OCI-LY3 (cell line): ENCODE results near the gene GPX5.

Source experiments
- CTCF ChIP-seq: fragments of 200-600, 300-600 bp; sonication (generic); IDR thresholded peaks from 2 replicates; pipeline ENCODE4 v1.5.1; 2014; ENCODE audit warnings: antibody characterized with exemption, low read length, low read depth
- EZH2phosphoT487 ChIP-seq: fragments of 200-600 bp; shearing (Covaris generic); IDR thresholded peaks from 2 replicates; pipeline ENCODE4 v1.6.1; 2018; ENCODE audit warnings: antibody characterized with exemption, mixed run types, low read depth

DNA sequence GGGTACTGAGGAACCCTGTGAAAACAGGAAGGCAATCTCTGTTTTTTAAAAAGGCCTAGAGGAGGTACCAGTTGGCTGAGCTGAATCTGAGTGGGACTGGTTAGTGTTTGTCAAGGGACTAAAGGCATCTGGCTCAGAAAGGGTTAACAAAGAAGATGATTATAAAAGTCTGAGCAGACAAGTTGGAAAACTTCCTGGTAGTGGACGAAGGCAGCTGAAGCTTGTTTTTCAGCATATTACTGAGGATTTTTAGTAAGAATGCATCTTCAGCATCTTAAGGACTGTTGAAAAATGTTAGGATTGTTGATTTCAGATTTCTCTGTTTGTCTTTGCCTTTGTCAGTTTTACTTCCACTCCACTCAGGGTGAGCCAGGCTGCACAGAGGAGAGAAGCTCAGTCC is 5.1 kb downstream of the GPX5 start:
- TF ChIP-seq CTCF = no peak
- TF ChIP-seq EZH2phosphoT487 = no peak
